HL-60/S4 treated with retinoic acid at 250 ng/mL for 4 days and 3 days (cell line): ENCODE measurements around the gene ZNF429.
"Not testable (repeated sequence)": the region's sequence is repeated elsewhere in the genome, so short reads cannot be mapped to it uniquely, and the experiment has no call there.

Source experiments
- in situ Hi-C: fragments of 300-500 bp; cut with MboI; formaldehyde crosslinking; loops from 2 replicates; pipeline ENCODE4 v1.7.0; 2022; ENCODE audit warnings: low sequenced_read_pairs

ZNF429 gene

DNA sequence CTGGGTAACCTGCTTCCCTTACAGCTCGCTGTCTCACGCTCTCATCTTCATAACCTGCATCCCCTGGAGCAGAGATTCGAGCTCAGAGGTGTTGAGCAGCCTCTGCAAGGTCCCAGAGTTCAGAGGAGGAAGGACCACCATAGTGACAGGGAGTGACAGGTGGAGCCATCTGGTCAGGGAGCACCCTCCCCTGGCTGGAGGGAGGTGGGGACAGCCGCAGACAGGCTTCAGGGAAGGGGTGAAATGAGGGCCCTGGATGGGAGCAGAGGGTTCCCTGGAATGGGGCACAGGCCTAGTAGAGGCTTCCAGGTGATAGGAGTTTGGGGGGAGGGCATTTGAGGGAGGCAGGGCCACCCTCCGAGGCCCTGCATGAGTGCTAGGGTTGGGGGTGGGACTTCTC lies 82.1 kb downstream of the ZNF429 start:
- in situ Hi-C loops, result no loop called here

DNA sequence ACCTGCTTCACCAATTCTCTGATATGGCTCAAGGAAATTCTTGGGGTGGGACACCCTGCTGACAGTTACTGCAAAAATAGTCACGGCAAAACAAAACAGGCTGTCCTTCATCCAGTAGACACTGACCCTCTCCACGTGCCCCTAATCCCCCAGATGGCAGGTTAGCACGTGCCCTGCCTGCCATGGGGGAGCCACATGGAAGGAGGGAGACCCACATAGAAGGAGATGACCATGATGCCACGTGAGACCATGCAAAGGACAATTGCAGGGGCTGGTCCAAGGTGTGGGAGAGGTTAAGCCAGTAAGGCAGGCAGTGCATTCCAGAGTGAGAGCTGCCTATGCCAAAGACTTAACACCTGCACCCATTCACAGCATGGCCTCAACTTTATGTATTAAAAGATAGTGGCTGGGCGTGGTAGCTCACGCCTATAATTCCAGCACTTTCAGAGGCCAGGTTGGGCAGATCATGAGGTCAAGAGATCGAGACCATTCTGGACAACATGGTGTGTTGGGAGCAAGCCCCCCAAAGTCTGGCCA lies 82.7 kb downstream of the ZNF429 start:
- in situ Hi-C loops, result no loop called here

DNA sequence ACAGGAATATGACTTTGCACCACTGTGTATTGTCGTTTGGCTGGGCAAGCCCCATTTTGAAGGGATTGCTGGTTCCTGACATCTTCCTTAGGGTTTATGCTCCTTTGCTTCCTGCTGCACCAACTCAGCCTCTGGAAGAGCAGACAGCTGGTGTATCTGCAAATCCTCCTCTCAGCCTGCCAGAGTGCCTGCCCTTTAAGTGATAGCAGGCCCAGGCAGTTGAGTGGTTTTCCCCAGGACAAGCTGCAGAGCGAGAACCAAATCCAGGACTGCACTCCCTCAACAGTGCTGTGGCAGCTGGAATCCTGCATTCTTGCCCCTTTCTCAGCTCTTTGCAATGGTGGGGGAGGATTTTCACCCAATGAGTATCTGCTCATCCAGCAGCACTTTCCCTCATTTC lies 85.5 kb downstream of the ZNF429 start:
- in situ Hi-C loops, result no loop called here

DNA sequence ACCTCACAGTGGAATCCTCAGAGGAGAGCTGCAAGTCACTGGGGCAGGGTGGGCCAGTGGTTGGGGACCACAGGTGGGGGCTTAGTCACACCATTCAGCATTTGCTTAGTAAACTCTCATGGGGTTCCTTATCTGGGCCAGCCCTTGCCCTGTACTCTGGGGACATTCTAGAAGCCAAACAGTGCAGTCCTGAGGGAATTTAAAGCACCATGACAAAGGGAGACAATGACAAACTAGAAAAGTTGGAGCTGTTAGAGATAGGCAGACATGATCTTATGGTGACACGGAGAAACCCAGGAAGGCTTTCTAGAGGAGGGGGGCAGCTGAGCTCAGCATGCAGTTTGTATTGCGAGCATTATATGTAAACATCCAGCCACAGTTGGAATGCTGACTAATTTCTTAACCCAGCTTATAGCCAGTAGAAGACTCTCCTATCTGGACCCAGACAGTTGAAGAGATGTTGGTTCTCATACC lies 87.6 kb downstream of the ZNF429 start:
- in situ Hi-C loops, result no loop called here

DNA sequence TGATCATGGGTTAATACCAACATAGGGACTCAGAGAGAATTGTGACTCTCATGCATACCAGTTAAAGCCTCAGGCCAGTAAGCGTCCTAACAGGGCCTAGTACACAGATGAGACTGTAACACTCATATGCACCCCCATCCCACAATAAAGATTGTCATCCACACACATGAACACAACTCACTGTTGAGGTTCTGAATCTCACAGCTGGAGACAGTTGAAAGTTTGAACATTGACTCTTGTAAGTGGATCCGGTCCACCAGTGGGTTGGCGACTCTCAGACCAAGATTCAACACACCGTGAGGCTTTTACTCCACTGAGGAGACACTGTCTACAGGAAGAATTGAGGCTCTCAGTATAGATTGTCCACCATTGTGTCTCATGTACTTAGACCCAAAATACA lies 88.1 kb downstream of the ZNF429 start:
- in situ Hi-C loops, result no loop called here

DNA sequence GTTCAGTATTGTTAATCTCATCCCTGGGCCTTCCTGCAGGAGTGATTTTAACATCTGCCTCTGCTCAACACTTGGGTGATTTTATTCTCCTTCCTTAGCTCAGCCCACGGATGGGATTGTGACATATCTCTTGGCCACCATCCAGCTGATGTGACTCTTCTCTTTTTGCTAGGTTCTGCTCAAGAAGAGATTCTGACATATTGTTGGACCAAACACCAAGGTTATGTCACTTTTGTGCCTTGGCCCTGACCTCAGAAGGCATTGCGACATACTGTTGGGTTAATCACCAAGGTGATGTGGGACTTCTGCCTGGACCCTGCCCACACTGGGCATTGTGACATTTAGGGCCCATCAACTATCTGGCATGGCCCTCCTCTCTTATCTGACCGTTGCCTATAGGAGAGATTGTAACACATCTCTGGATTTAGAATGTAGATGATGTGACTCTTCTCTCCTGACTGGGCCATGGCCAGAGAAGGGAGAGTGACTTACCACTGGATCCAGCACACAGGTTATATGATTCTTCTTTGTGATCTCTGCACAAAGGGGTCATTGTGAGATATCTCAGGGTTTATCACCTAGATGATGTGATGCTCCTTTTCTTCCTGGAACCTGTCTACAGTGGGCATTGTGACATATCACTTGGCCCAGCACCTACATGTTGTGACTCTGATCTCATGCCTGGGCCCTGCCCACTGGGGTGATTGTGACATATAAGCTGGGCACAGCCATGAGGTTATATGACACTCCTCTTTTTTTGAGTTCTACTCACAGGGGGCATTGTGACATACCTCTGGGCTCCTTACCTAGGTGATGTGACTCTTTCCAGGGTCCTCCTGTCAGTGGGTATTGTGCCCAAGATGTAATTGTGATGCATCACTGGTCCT lies 88.8 kb downstream of the ZNF429 start:
- in situ Hi-C loops, result no loop called here

DNA sequence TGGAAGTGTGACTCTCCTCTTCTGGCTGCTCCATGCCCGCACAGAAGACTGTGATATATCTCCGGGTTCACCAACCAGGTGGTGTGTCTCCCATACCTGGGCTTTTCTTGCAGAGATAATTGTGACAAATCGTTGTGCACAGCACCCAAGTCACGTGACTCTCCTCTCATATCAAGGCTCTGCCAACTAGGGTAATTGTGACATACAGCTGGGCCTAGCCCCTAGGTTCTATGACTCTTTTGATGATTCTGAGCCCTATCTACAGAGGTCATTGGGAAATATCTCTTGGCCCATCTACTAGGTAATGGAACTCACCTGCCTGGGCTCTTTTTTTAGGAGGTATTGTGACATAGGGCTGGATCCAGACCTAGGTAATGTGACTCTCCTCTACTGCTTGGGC lies 89.8 kb downstream of the ZNF429 start:
- in situ Hi-C loops, result no loop called here

DNA sequence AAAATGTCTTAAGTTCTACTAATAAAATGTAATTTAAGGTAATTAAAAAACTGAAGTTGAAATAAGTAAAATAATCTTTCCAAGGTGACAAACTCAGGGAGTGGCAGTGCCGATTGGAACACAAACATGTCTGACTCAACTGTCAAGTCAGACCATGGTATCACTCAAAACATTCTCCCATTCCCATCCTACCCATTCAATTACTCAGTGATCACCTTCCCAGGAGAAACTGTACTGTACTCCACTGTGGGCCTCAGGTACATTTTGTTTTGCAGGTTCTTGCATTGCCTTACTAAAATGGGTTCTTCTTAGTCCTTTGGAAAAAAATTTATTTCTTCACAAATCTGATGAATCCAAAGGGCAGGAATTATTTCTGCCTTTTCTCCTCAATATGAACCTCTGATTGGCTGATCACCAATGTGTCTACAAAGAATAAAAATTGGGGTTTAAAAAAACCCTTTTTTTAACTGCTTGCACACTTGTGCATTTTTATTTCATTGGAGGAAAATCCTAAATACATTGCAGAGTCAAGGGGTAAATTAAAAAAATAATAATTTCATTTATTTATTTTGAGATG lies 96.8 kb downstream of the ZNF429 start:
- in situ Hi-C loops, result no loop called here

DNA sequence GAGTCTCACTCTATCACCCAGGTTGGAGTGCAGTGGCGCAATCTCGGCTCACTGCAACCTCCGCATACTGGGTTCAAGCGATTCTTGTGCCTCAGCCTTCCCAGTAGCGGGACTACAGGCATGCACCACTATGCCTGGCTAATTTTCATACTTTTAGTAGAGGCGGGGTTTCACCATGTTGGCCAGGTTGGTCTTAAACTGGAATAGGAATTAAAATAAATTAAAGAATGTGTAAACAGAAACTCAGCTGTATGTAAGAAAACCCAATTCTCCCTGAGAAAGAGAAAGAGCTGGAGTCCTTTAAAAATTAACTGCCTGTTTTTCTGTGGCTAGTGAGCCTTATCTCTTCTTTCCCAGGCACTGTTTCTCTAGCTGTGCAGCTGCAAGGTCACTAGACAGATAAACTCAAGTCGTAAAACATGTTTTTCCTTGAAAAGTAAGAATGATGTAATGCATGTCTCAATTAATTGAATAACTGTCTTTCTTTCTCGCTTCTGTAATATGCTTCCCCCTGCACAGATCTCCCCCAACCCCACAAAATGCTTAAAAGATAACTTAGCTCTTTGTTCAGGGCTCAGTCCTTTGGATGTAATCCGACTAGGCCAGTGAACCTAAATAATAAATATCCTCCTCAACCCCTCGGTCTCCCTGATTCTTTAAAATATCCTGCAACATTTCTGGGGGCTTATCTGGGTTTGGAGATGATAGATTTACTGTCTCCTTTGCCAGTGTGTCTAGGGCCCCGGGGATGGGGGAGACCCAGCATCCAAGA lies 97.4 kb downstream of the ZNF429 start:
- in situ Hi-C loops, result not testable (repeated sequence)

DNA sequence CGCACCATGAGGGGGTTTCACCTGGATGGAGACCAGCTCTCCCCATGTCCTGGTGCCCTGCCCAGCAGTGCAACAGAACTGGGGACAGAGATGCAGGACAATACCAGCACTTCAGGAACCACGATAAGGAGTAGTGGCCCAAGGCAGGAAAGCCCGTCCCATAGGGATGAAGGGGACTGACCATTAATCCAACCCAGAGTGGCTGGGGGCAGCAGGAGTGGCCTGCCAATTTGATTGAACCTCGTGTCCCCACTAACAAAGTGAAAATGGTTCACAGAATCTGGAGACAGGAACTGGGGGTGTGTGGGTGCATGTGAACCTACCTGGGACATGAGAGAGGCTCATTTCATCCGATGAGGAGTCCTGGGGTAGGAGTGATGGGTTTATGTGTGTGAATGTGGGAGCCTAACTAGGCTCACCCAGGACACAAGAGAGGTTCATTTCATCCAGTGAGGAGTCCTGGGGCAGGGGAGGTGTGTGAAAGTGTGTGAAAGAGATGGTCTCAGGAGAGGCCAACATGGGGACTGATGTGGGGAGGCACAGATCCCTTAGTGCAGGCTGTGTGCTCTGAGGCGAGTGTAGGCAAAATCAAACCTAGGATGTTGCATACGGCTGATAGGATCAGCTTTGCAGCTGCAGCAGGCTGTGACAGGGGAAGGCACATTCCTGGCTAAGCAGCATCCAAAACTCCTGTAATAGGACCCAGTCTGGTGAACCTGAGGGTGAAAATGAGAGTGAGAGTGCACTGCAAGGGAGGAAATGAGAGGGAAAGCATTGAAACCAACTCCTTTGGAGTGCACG lies 98.2 kb downstream of the ZNF429 start:
- in situ Hi-C loops, result no loop called here

DNA sequence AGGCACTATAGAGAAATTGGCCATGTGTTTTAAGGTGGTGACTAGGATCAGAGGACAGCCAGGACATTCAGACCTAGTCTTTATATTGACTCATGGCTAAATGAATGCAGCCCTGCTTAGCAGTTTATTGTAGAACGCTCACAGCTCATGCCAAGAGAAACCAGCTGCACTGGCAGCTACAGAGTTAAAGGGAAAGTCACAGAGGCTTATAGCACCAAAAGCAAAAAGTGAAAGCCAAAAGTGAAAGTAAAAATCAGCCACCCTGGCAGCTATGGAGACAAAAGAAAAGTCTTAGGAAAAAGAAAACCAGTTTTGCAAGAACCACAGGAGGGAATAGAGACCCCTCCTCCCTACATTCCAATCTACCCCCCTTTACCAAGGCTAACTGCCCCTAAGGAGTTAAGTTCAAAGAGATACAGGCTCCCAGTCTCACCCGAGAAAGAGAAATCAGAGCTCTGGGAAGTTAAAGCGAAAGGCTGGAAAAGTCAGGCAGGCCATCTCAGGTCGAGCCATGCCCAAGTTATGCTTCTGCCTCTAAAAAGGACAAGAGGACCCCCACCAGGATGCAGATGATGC lies 99.0 kb downstream of the ZNF429 start:
- in situ Hi-C loops, result no loop called here
